CD14-positive monocyte (primary cell): ENCODE data around the gene AATK. TPM values are rescaled to one million over a fixed set of nuclear protein-coding genes. Genes with fewer than 3 reads are reported as not detected.

Experiments
- DNase-seq, 3 donors: peaks; one replicate each; pipeline ENCODE4 v3.0.0-alpha.2; 2011 to 2022
- H2AFZ ChIP-seq: 2 replicates; pipeline ENCODE4 v1.6.0; 2012; ENCODE audit warnings: mild to moderate bottlenecking, low read depth, low read length, inconsistent platforms; ENCODE audit not compliant: insufficient read depth, poor library complexity, severe bottlenecking
- H3K27ac ChIP-seq, 2 donors: 1 replicate in 1 of 2; 2 replicates in 1 of 2; pipeline ENCODE4 v1.5.1; 2012 to 2013; ENCODE audit warnings: low read length in 2 of 2, control low read depth in 1 of 2, inconsistent platforms in 1 of 2, low read depth in 1 of 2, mild to moderate bottlenecking in 1 of 2
- H3K27me3 ChIP-seq, 2 donors: one replicate each; pipeline versions ENCODE4 v1.6.0 to v1.6.1; 2011 to 2013; ENCODE audit warnings: low read length in 2 of 2; ENCODE audit not compliant: control insufficient read depth in 2 of 2, insufficient read depth in 2 of 2
- H3K36me3 ChIP-seq, 2 donors: replicated peaks in 1 of 2; 1 replicate in 1 of 2; 2 replicates in 1 of 2; pipeline versions ENCODE4 v1.5.1 to v1.6.1; 2012 to 2013; ENCODE audit warnings: low read length in 2 of 2, control low read depth in 1 of 2, inconsistent platforms in 1 of 2, mild to moderate bottlenecking in 1 of 2; ENCODE audit not compliant: insufficient read depth in 2 of 2, control insufficient read depth in 1 of 2
- H3K4me1 ChIP-seq, 2 donors: 1 replicate in 1 of 2; 2 replicates in 1 of 2; pipeline versions ENCODE4 v1.5.1 to v1.6.1; 2012 to 2013; ENCODE audit warnings: low read length in 2 of 2, control low read depth in 1 of 2, inconsistent platforms in 1 of 2, mild to moderate bottlenecking in 1 of 2, moderate library complexity in 1 of 2; ENCODE audit not compliant: insufficient read depth in 2 of 2, control insufficient read depth in 1 of 2
- H3K4me2 ChIP-seq: replicated peaks from 2 replicates; pipeline ENCODE3; 2012; ENCODE audit warnings: low read length, moderate library complexity, mild to moderate bottlenecking; ENCODE audit not compliant: poor library complexity, severe bottlenecking; ENCODE audit errors: extremely low read depth
- H3K4me3 ChIP-seq, 3 experiments: fragments of 200-600 bp in 1 of 3; sonication (generic) in 1 of 3; replicated peaks in 1 of 3; 1 replicate in 2 of 3; 2 replicates in 1 of 3; pipeline ENCODE4 v1.5.1; 2011 to 2013; ENCODE audit warnings: low read length in 3 of 3, mild to moderate bottlenecking in 3 of 3, control low read depth in 2 of 3, low read depth in 2 of 3, inconsistent platforms in 1 of 3, moderate library complexity in 1 of 3
- H3K79me2 ChIP-seq: 2 replicates; pipeline ENCODE4 v1.6.0; 2012; ENCODE audit warnings: mild to moderate bottlenecking, control low read depth, inconsistent platforms, low read length, moderate library complexity; ENCODE audit not compliant: insufficient read depth
- H3K9ac ChIP-seq: 2 replicates; pipeline ENCODE4 v1.6.0; 2017; ENCODE audit warnings: low read length, mild to moderate bottlenecking; ENCODE audit not compliant: insufficient read depth, poor library complexity, severe bottlenecking
- H3K9me3 ChIP-seq, 2 donors: replicated peaks in 1 of 2; 1 replicate in 1 of 2; 2 replicates in 1 of 2; pipeline versions ENCODE4 v1.5.1 to v1.6.1; 2012 to 2013; ENCODE audit warnings: low read length in 2 of 2, control low read depth in 1 of 2; ENCODE audit not compliant: control insufficient read depth in 1 of 2, insufficient read depth in 1 of 2
- H4K20me1 ChIP-seq: 2 replicates; pipeline ENCODE4 v1.6.0; 2012; ENCODE audit warnings: mild to moderate bottlenecking, low read length, control low read depth, moderate library complexity; ENCODE audit not compliant: insufficient read depth
- H3K27ac Mint-ChIP-seq, 7 donors: one replicate each; pipeline ENCODE4 v1.8.0; 2020; ENCODE audit warnings: mild to moderate bottlenecking in 7 of 7, mixed read lengths in 7 of 7, moderate library complexity in 6 of 7, inconsistent platforms in 2 of 7
- H3K27me3 Mint-ChIP-seq, 3 donors: one replicate each; pipeline ENCODE4 v1.8.0; 2021 to 2022; ENCODE audit warnings: low read depth in 3 of 3, mild to moderate bottlenecking in 3 of 3, mixed read lengths in 3 of 3, moderate library complexity in 3 of 3, inconsistent platforms in 1 of 3
- H3K36me3 Mint-ChIP-seq, 2 donors: one replicate each; pipeline ENCODE4 v1.8.0; 2020; ENCODE audit warnings: mixed read lengths in 2 of 2, inconsistent platforms in 1 of 2, mild to moderate bottlenecking in 1 of 2
- H3K4me1 Mint-ChIP-seq: one replicate; pipeline ENCODE4 v1.8.0; 2020; ENCODE audit warnings: mild to moderate bottlenecking, mixed read lengths
- H3K4me3 Mint-ChIP-seq, 2 donors: one replicate each; pipeline ENCODE4 v1.8.0; 2020; ENCODE audit warnings: mild to moderate bottlenecking in 2 of 2, mixed read lengths in 2 of 2, moderate library complexity in 1 of 2
- H3K9me3 Mint-ChIP-seq, 7 donors: one replicate each; pipeline ENCODE4 v1.8.0; 2020 to 2022; ENCODE audit warnings: mixed read lengths in 7 of 7, mild to moderate bottlenecking in 6 of 7, moderate library complexity in 6 of 7, inconsistent platforms in 2 of 7
- CTCF ChIP-seq: fragments of 200-600 bp; IDR thresholded peaks from one replicate; pipeline ENCODE4 v1.8.0; 2022; ENCODE audit warnings: antibody characterized with exemption, mild to moderate bottlenecking
- WGBS: methylation state at CpG from one replicate; pipeline ENCODE4 v1.1.5; 2013; ENCODE audit warnings: missing lambda C conversion rate; ENCODE audit not compliant: insufficient coverage; 5-methylcytosine and 5-hydroxymethylcytosine counted together
- intact Hi-C, 2 donors: fragments of 100-400 bp; cut with micrococcal nuclease; formaldehyde crosslinking; loops; one replicate each; pipeline versions ENCODE4 v1.15.0 to v1.15.1; 2023
- polyA plus RNA-seq, 3 donors: library from polyadenylated mRNA; depleted of rRNA in 1 of 3; unstranded in 2 of 3; stranded (reverse) in 1 of 3; fragments of 300-500 nt in 2 of 3; fragments of >200 nt in 1 of 3; fragmentation: Illumina TruSeq in 2 of 3; gene quantifications; 1 replicate in 2 of 3; 2 replicates in 1 of 3; pipeline ENCODE4 v1.2.3, GENCODE V29; 2012 to 2021

The AATK gene
- polyA plus RNA-seq, 3 donors: 0.93 to 15.3 (median 2.0) TPM

GRCh38 chr17:81167194-81167524 lies 1.1 kb upstream of the AATK start:
- no peak overlapping the region for H3K4me3 ChIP-seq
- Mint-ChIP-seq H3K36me3 (peaks cover 0 to 2% of the 10 kb centered on the region in 2 donors), H3K9me3 (peaks cover 0 to 1% (median 0%) of the 10 kb centered on the region in 7 donors), H3K4me3 (peak overlapping the region in 1 of 2 donors; percentile 75), H3K4me1 (no peaks in the 10 kb centered on the region), H3K27me3 (peaks cover 20 to 40% (median 29%) of the 10 kb centered on the region in 3 donors), H3K27ac (no peak overlapping the region)
- no peak overlapping the region for H2AFZ ChIP-seq
- 100% methylated on average over 2 of the region's 4 CpGs for WGBS
- no peak overlapping the region for H3K27ac ChIP-seq
- intact Hi-C loops: no loop called here
- H4K20me1 ChIP-seq: no peaks in the 10 kb centered on the region
- peaks cover 6 to 8% of the 10 kb centered on the region in 2 donors for H3K4me1 ChIP-seq
- no peaks in the 10 kb centered on the region for H3K79me2 ChIP-seq
- no peak for DNase-seq
- H3K9me3 ChIP-seq: no peaks in the 10 kb centered on the region
- H3K4me2 ChIP-seq: no peak overlapping the region
- no peaks in the 10 kb centered on the region for H3K36me3 ChIP-seq
- no peak overlapping the region for H3K9ac ChIP-seq
- TF ChIP-seq CTCF: no peak
- H3K27me3 ChIP-seq: peaks cover 0 to 26% of the 10 kb centered on the region in 2 donors

DNA sequence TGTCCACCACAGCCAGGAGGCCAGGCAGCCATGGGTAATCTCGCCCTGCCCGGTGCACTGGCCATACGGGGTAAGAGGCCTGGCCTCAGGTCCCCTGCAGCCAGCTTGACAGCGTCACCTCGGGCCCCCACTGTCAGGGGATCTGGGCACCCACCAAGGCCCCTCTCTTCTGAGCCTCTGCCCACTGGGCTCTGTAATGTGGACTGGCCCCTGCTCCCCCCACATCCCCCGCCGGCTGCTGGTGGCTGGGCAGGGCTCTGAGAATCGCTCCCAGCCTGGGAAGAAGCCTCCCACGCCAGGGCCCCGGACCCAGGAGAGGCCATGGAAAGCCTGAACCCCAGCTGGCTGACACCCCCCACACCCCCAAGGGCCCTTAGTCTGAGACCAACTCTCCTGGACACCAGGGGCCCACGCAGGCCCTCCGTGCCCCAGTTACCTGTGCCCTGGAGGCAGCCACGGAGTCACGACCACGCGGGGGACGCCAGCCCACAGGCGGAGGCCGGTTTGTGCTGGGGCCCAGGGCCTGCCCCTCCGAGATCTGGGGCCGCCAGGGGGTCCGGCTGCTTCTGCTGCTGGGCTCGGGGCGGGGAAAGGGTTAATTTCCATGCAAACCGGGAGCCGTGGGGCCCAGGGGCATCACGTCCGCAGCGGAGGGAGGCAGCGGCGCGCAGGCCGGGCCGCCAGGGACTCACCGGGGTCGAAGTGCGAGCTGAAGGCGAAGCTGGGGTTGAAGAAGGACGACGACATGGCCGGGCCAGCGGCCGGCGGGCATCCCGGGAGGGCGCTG lies 582 bp downstream of the AATK start, which contains the start of gene PVALEF:
Gene PVALEF, plus strand, starts transcription at position 262 of the 787 bp plus-strand sequence. CDS start 15,720 bp downstream, outside the sequence.
- Histone ChIP-seq H3K9ac (peak within 1 kb of the TSS; percentile 60), H3K4me2 (peak within 1 kb of the TSS; percentile 59), H3K4me3 (peak within 1 kb of the TSS in 1 of 3 experiments; percentile 57), H2AFZ (no peak within 1 kb of the TSS), H3K4me1 (peaks cover 15 to 16% of the 10 kb centered on the region in 2 donors), H3K27ac (no peak within 1 kb of the TSS), H3K27me3 (peaks cover 0 to 26% of the 10 kb centered on the region in 2 donors), H3K79me2 (no peaks in the 10 kb centered on the region), H3K36me3 (no peaks in the 10 kb centered on the region), H4K20me1 (no peaks in the 10 kb centered on the region), H3K9me3 (no peaks in the 10 kb centered on the region)
- peaks cover 9% of the 10 kb centered on the region for H3K4me1 Mint-ChIP-seq
- H3K36me3 Mint-ChIP-seq: peaks cover 0 to 2% of the 10 kb centered on the region in 2 donors
- H3K27ac Mint-ChIP-seq: no peak within 1 kb of the TSS
- WGBS: 30% methylated on average over 46 of the region's 46 CpGs
- H3K27me3 Mint-ChIP-seq: peaks cover 20 to 44% (median 27%) of the 10 kb centered on the region in 3 donors
- peak within 1 kb of the TSS; percentile 66 to 73 for H3K4me3 Mint-ChIP-seq
- peaks cover 0 to 1% (median 0%) of the 10 kb centered on the region in 7 donors for H3K9me3 Mint-ChIP-seq
- DNase-seq: no peak
- no peak for TF ChIP-seq CTCF
- intact Hi-C loops: no loop called here
